GM18867 (cell line): Measurements from ENCODE around the gene SOX14.

ENCODE experiments used
- ATAC-seq: cut with Tn5 transposase; IDR thresholded peaks from one replicate; pipeline ENCODE4 v1.9.1; 2021; ENCODE audit warnings: mild to moderate bottlenecking, moderate library complexity; ENCODE audit not compliant: unreplicated experiment

The SOX14 gene

DNA sequence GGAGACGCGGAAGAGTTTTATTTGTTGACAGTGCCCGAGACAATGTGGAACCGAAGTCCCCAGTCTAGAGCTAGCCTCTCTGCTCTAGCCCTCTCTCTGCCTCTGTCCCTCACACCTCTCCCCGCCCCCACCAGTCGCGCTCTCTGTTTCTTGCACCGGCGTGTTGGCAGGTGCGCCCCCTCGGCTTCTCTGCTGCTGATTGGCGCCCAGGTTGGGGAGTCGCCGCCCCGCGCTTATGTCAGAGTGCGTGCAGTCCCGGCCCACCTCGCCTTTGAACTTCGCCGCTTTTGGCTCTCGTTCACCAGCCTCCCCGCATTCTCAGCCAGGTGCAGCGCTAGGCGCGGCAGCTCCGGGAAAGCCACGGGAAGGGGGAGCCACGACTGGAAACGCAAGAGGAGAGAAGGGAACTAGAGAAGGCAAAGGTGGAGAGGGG is at the start of gene SOX14:
TSS of gene SOX14 (plus strand) at position 315 of the 433 bp plus-strand sequence. CDS start 470 bp downstream, outside the sequence.
- no peak for ATAC-seq

DNA sequence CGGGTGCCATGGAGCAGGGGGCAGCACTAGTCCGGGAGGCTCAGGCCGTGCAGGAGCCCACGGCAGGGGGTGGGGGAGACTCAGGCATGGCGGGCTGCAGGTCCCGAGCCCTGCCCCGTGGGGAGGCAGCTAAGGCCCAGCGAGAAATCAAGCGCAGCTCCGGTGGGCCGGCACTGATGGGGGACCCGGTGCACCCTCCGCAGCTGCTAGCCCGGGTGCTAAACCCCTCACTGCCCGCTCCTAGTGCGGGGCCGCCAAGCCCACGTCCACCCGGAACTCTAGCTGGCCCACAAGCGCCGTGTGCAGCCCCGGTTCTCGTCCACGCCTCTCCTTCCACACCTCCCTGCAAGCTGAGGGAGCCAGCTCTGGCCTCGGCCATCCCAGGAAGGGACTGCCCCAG is 49.6 kb upstream of the SOX14 start:
- no peak for ATAC-seq

DNA sequence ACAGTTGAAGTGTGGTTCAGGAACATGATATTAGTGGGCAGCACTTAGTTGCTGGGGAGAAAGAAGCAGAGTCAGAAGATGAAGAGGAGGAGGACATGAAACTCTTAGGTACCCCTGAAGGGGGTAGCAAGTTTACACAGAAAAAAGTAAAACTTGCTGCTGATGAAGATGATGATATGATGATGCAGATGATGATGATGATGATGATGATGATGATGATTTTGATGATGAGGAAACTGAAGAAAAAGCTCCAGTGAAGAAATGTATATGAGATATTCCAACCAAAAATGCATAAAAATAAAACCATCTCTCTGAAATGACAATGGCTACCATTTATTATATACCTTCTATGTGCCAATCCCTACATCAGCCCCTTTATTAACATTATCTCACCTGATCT is 39.9 kb upstream of the SOX14 start:
- no peak for ATAC-seq

DNA sequence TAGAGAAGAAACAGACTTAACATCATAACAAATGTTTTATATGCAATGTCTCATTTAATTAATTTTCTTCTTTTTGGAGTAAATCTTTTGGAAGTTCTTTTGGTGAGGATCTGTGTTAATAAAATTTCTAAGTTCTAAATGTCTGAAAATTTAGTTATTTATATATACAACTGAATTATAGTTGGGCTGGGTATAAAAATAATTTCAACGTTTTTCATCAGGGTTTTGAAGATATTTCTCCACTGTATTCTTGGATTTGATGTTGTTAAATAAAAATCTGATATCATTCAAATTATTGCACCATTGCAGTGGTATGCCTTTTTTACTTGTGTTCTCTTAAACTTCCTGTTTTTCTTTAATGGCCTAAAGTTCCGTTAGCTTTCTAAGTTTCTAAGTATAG is 26.9 kb upstream of the SOX14 start:
- no peak for ATAC-seq

DNA sequence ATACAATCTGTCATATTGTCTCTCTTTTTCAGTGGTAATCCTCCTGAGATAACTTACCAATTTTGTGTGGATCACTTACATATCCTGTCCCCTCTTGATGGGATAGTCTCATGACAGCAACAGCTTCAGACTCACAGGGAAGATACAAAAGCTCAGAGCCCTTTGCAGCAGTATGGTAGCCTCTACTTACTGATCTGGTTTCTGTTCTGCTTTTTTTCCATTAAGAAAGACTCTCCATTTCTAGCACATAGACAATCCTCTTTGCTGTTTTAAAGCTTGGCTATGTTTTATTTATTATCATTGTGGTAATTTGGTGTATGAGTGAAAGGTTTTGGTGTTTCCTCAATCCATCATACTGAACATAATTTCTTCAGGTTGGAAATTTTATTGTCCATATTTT is 25.4 kb upstream of the SOX14 start:
- ATAC-seq = no peak

DNA sequence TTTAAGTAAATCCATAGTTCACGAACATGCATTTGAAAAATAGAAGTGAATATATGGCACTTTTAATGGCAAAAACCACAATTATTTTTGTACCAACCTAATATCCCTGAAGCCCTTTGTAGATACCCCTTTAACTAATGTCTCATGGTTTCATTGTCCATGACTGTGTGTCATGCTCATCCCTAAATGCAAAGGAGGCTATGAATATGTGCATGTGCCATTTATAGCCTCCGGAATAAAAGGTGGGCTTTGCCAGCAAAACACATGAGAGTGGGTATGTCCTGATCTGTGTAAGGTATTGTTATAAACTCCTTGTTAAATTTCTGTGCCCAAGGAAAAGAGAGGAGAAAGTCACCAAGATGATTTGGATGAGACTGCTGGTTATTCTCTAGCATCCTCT is 20.5 kb upstream of the SOX14 start:
- no peak for ATAC-seq

DNA sequence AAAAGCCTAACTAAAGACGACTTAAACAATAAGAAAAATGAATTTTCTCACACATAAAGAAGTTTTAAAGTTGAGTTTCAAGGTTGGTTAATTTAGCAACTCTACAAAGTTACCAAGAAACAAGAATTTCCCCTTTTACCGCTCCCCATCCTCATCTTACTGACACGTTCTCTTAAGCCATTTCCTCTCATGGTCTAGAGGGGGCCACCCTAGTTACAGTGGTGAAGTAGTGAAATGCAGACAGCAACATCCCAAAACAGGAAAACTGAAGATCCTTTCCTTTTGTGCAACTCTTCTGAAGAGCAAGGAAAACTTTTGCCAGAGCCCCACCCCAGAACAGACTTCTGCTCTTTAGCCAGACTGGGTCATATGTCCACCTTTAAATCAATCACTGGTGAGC is 17.3 kb upstream of the SOX14 start:
- no peak for ATAC-seq

DNA sequence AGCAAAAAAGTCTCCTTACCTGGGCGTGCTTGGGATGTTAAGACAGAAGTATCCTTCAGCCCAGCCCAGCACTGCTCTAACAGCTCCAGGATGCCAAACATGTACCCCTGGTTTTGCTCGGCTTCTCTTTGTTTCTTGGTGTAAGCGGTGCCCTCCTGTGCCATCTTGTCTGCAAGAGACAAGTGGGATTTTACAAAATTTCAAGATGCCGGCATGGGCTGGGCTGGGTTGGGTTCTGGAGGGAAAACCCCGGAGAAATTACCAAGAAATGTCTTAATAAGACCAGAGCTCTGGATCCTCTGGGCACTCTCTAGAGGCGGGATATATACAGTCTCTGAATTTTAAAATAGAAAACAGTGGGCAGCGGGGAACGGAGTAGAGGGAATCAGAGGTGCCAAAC is 4.6 kb upstream of the SOX14 start:
- no peak for ATAC-seq

DNA sequence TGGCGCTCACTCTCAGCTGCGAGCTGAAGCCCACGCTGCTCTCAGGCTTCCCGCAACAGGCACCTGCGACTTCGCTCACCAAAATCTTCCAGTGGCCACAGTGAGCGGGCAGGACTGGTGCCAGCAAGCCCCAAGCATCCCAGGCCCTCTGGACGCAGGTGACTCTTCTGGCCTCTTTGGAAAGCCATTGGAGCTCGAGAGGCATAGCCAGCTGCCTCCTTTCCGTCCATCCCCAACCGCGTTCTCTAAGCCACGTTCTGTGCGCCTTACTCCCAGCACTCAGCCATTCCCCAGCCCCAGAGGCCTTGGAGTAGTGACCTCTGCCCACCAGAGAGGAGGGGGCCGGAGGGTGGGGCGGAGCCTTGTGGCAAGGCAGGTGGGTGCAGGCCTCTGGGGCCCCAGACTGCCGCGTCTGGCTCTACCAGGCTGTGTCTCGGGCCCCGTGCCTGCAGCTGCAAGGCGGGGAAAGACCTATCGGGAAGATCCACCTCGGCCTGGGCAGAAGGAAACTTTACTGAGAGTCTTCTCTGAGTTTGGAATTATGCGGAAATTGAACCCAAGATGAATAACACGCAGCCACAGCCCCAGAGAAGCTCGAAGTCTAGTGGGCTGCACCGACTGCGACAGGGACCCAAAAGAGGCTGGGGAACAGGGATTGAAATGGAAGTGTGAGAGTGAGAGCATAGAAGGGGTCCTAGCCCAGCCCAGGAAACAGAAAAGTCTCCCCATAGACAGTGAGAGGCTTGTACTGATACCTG is 3.6 kb upstream of the SOX14 start:
- ATAC-seq = no peak

DNA sequence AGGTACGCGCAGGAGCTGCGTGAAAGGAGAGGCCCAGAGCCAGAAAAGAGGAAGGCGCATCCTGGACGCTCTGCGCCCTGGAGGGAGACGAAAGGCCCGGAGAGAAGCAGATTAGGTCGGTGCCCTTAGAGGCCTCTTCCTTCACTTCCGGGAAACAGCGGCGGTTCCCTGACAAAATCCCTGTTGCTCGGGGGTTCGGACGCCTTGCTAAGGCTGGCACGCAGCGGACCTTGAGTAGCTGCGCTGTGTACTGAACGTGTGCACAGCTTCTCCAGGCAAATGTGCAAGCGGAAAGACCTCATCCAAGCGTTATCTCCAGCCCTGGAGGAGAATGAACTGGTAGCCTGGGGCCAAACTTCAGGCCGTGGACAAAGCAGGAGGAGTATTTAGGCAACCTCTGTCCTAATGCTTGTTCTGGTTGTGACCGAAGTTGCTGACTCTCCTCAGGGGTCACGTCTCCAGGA is 3.0 kb upstream of the SOX14 start:
- no peak for ATAC-seq

DNA sequence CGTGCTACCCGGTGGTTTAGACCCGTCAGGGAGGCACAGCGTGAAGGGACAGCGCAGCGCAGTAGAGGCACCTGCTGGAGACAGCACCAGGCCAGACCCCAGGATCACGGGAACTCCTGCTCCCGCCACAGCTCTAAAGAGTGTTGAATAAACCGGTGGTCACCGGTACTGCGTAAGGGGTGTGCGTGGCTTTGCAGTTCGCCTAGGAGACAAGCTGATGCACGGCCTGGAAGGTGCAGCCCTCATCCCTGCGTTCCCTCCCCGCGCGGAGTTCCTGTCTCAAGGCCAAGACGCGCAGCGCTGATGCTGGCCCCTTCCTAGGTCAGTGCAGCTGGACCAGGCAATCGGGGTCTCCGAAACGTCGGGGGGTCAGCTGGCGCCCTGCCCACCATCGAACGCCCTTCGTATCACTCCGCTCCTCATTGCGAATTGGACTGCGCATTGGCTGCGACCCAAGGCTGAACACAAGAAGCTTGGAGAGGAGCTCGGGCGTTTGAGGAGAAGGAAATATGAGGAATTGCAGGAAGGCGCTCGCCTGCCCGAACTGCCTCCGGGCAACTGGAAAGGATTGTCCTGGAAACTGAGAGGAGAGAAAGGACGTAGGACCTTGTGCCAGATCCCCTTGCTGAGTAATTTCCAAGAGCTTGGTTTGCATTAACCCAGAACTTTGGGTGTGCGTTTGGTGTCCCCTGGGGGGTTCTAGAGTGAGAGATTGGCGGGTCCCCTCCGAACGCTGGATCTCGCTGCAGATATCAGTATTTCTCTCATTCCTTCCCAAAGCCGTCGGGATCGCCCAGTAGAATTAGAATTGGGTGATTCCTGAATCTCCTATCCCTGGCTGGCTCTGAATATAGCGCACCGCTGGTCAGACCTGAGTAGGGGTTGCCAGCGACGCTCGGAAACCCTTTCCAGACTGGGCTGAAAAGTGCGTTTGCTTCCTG is 2.3 kb upstream of the SOX14 start:
- no peak for ATAC-seq

DNA sequence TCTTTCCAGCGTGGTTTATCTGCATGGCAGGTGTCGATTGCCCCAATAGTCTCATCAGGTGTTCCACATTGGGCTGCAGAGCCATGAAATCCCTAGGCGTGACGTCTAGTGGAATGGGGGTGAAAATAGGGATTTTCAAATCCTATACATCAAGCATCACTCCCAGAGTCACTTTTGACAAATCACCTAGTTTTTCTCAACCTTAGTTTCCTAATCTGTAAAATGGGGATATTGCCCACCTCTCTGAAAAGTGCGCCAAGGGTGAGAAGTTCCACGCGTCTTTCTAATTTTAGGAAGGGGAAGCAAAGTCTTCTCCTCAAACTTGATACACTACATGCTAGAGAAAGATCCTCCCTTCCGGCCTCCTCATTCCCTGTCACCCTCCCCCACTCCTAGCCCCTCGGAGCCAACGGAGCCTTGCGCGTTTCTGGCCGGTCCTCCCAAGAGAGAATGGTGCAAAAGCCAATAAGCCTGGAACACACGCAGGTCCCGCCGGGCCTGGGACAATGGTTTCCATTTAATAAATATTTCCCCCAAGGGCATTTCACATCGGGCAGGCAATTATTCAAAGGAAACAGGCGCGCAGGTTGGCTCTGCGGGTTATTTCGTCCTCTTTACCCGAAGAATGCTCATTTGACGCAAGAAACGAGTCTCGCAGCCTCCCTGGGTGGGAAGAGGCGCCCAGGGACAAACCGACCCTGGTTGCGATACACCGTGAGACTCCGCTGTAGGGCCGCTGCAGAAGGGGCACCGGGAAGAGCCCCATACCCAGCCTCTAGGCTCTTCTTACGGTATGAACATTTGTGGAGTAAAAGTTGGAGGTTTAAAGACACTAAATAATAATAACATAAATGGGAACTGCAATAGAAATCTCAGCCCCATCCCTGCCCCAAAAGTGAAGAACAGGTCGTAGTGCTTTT is 1.2 kb upstream of the SOX14 start:
- no peak for ATAC-seq

DNA sequence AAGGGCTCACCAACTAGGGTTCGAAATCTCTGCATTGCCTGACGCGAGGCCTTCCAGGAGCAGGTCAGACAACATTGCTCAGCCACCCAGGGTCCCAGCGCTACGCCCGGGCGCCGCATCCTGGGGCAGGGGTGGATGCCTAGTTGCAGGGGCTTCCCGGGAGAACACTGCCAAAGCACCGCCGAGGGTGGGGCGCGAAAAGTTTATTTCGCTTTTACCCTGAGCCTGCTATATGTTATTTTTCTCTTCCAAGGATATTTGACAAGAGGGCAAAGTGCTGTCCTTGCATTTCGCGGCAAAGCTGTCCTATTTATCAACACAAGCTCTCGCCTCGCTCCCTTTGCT is 549 bp upstream of the SOX14 start:
- ATAC-seq = no peak

DNA sequence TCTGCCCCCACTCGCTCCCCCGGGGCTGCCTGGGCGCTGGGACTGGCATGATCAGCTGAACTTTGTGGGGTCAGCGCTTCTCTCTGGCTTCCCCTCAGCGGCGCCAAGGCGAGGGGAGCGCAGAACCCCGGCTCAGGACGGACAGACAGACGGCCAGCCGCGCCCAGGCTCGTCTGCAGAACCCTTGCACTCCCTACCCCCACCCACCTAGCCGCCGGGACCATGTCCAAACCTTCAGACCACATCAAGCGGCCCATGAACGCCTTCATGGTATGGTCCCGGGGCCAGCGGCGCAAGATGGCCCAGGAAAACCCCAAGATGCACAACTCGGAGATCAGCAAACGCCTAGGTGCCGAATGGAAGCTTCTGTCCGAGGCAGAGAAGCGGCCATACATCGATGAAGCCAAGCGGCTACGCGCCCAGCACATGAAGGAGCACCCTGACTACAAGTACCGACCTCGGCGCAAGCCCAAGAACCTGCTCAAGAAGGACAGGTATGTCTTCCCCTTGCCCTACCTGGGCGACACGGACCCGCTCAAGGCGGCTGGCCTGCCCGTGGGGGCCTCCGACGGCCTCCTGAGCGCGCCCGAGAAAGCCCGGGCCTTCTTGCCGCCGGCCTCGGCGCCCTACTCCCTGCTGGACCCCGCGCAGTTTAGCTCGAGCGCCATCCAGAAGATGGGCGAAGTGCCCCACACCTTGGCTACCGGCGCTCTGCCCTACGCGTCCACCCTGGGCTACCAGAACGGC is 621 bp downstream of the SOX14 start:
- no peak for ATAC-seq

DNA sequence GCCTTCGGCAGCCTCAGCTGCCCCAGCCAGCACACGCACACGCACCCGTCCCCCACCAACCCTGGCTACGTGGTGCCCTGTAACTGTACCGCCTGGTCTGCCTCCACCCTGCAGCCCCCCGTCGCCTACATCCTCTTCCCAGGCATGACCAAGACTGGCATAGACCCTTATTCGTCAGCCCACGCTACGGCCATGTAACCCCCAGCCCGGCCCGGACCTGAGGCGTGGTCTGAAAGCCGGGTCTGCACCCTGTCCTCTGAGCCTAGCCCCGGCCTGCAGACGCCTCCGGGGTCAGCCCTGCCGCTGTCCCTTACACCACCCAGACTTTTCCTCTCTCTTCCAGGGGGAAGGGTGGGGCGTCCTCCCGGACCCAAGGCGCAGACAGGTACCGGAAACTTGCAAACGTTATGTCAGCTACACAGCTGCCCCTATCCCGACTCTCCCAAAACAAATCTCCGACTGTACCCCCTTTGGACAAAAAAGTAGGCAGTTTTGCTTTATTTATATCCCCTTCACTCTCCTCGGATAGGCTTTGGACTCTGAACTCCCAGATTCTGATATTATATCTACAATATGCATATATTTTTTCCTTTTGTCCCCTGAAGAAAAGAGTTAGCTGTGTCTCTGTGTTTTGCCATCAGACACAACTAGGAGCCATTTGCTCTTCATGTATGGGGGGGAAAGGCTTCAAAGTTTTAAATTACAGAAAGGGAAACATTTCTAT is 1.4 kb downstream of the SOX14 start:
- ATAC-seq = no peak

DNA sequence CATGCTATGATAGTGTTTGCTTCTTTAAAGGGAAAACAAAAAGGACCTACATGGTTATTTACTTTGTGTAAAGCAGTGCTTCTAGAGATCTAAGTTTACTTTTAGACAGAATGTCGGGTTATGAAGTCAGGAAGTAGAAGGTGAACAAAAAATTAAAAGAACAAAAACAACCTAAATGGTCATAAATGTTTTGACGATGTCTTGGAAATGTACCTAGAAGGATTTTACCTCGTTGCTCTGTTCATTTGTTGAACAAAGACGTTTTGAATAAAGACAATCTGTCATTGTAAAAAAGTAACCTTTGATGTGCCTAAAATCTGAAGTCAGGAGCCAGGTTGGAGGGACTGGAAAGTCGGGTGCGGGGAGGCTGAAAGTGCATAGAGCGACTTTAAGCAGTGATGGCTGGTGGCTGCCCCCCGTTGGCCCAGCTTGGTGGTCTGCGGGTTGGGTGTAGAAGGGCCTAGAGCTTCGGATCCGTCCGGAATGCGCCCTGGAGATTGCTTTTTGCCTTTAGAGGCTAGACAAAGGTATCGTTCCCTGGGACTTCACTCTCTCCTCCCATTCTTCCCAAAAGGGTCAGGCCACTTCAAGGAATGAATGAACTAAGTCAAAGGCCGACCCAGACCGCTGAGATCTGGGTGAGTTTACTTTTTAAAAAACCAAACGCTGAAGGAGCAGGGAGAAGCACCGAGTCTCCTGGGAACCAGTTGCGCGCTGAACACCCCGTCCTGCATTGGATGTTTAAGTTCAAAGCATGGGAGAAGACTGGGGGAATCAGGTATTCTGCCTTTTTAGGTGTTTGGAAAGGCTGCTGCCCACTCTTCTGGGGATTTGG is 2.1 kb downstream of the SOX14 start:
- no peak for ATAC-seq

DNA sequence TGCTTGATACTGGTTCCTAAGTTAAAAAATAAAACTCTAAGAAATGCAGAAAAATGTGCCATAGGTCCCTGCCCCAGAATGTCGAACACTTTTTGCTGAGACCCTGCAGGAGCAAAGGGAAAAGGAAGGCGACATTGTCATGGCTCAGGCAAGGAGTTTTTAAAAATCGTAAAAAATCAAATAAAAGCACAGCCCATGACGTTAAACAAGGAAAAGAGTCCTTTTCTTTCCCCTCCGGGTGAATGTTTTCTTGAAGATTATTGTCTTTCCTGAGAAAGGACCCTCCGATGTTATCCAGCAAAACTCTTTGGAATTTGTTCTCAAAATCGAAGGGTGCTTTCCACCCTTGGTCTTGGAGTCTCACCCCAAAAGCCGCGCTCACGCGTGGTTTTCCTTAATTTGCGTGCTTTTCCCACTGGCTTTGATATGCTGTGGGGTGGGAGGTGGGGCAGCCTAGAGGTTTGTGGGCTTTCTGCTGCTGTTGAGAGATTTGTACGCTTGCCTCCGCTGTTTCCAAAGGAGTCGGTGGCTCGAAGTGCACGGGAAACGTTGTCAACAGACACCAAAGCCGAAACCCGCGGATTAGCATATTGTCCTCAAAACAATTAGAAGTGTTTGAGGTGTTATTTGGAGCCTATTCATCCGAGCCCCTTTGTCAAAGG is 2.9 kb downstream of the SOX14 start:
- no peak for ATAC-seq
